Liver (tissue), 9 donors: ENCODE data around the gene SSPN. TPM values are rescaled to one million over a fixed set of nuclear protein-coding genes. Genes with fewer than 3 reads are reported as not detected.

Source experiments
- DNase-seq: peaks from one replicate; pipeline ENCODE4 v3.0.0-alpha.2; 2017; ENCODE audit warnings: low spot score
- H3K27ac ChIP-seq, 2 donors: one replicate each; pipeline ENCODE4 v1.7.0; 2013; ENCODE audit warnings: inconsistent platforms in 2 of 2, low read length in 2 of 2, control low read depth in 1 of 2, low read depth in 1 of 2, mild to moderate bottlenecking in 1 of 2
- H3K27me3 ChIP-seq, 4 donors: one replicate each; pipeline versions ENCODE4 v1.6.1 to v1.7.0; 2013; ENCODE audit warnings: low read length in 3 of 4, inconsistent platforms in 1 of 4, mild to moderate bottlenecking in 1 of 4, moderate library complexity in 1 of 4; ENCODE audit not compliant: control insufficient read depth in 4 of 4, insufficient read depth in 4 of 4
- H3K36me3 ChIP-seq, 4 donors: one replicate each; pipeline versions ENCODE4 v1.6.1 to v1.7.0; 2013; ENCODE audit warnings: low read length in 3 of 4, mild to moderate bottlenecking in 3 of 4, low read depth in 1 of 4, moderate library complexity in 1 of 4; ENCODE audit not compliant: control insufficient read depth in 4 of 4, insufficient read depth in 3 of 4
- H3K4me1 ChIP-seq, 4 donors: one replicate each; pipeline versions ENCODE4 v1.6.1 to v1.7.0; 2013; ENCODE audit warnings: low read length in 3 of 4, mild to moderate bottlenecking in 3 of 4, moderate library complexity in 1 of 4; ENCODE audit not compliant: control insufficient read depth in 4 of 4, insufficient read depth in 4 of 4
- H3K4me3 ChIP-seq, 3 donors: one replicate each; pipeline versions ENCODE4 v1.6.1 to v1.7.0; 2013; ENCODE audit warnings: low read length in 3 of 3, control low read depth in 1 of 3, low read depth in 1 of 3, mild to moderate bottlenecking in 1 of 3
- H3K9ac ChIP-seq, 2 donors: one replicate each; pipeline ENCODE4 v1.7.0; 2013; ENCODE audit warnings: low read length in 2 of 2, mild to moderate bottlenecking in 2 of 2, moderate library complexity in 2 of 2, control low read depth in 1 of 2, low read depth in 1 of 2
- H3K9me3 ChIP-seq, 4 donors: one replicate each; pipeline versions ENCODE4 v1.6.1 to v1.7.0; 2013; ENCODE audit warnings: low read length in 3 of 4; ENCODE audit not compliant: control insufficient read depth in 4 of 4
- FOXA1 ChIP-seq: IDR thresholded peaks from 2 replicates; pipeline ENCODE4 v1.6.1; 2016; ENCODE audit warnings: antibody characterized with exemption
- HNF4A ChIP-seq, 2 donors: conservative IDR thresholded peaks; 2 replicates each; pipeline ENCODE4 v1.6.1; 2016; ENCODE audit warnings: antibody characterized with exemption in 2 of 2, mild to moderate bottlenecking in 2 of 2
- HNF4G ChIP-seq: IDR thresholded peaks from 2 replicates; pipeline ENCODE4 v1.6.1; 2016; ENCODE audit warnings: antibody characterized with exemption
- JUND ChIP-seq, 2 donors: IDR thresholded peaks; 2 replicates each; pipeline ENCODE4 v1.6.1; 2016; ENCODE audit warnings: antibody characterized with exemption in 2 of 2
- MAX ChIP-seq: IDR thresholded peaks from 2 replicates; pipeline ENCODE4 v1.6.1; 2016; ENCODE audit warnings: antibody characterized with exemption
- RAD21 ChIP-seq, 2 donors: IDR thresholded peaks; 2 replicates each; pipeline ENCODE4 v1.6.1; 2016; ENCODE audit warnings: antibody characterized with exemption in 2 of 2, mild to moderate bottlenecking in 2 of 2
- RXRA ChIP-seq, 2 donors: IDR thresholded peaks; 2 replicates each; pipeline ENCODE4 v1.6.1; 2017 to 2018; ENCODE audit warnings: antibody characterized with exemption in 2 of 2, mild to moderate bottlenecking in 1 of 2
- SP1 ChIP-seq: IDR thresholded peaks from 2 replicates; pipeline ENCODE4 v1.6.1; 2018; ENCODE audit warnings: antibody characterized with exemption, mild to moderate bottlenecking
- TAF1 ChIP-seq: conservative IDR thresholded peaks from 2 replicates; pipeline ENCODE4 v1.6.1; 2016; ENCODE audit warnings: antibody characterized with exemption, mild to moderate bottlenecking
- YY1 ChIP-seq: IDR thresholded peaks from 2 replicates; pipeline ENCODE4 v1.6.1; 2016; ENCODE audit warnings: antibody characterized with exemption, mild to moderate bottlenecking
- WGBS: extraction: QIAGEN DNeasy Blood & Tissue Kit; methylation state at CpG from one replicate; pipeline ENCODE4 v1.1.7; 2013; 5-methylcytosine and 5-hydroxymethylcytosine counted together
- polyA plus RNA-seq, 2 donors: library from polyadenylated mRNA; stranded (reverse) in 1 of 2; unstranded in 1 of 2; fragments of 200-250 nt in 1 of 2; fragments of >200 nt in 1 of 2; fragmentation: Nextera tagmentation in 1 of 2; extraction: Ambion mirVana in 1 of 2; gene quantifications; one replicate each; pipeline versions ENCODE4 v1.2.1 to v1.2.3, GENCODE V29; 2013 to 2015
- total RNA-seq, 2 donors: library from RNA; depleted of rRNA; stranded (reverse); fragments of >200 nt; gene quantifications; one replicate each; pipeline ENCODE4 v1.2.3, GENCODE V29; 2014
- TF ChIP-seq, protein P1 (sequence below): IDR thresholded peaks from 2 replicates; pipeline ENCODE4 v1.6.1; 2016; ENCODE audit warnings: antibody characterized with exemption
- TF ChIP-seq, protein P2 (sequence below): IDR thresholded peaks from 2 replicates; pipeline ENCODE4 v1.6.1; 2016; ENCODE audit warnings: antibody characterized with exemption, mild to moderate bottlenecking
- TF ChIP-seq, protein P3 (sequence below): IDR thresholded peaks from 2 replicates; pipeline ENCODE4 v1.6.1; 2016; ENCODE audit warnings: antibody characterized with exemption
- donor health status: healthy.
- donor health status: healthy.
- donor health status: healthy.
- donor health status: healthy.
- donor health status: healthy.

Gene SSPN
- total and polyA plus RNA-seq, 4 donors, result 0.33 to 0.67 (median 0.46) TPM

- H3K9me3 ChIP-seq, result peaks cover 0 to 2% (median 1%) of the 10 kb centered on the region in 4 donors
- DNase-seq, result no peak
- no peaks in the 10 kb centered on the region for H3K27me3 ChIP-seq
- H3K4me3 ChIP-seq, result no peak overlapping the region
- no peaks in the 10 kb centered on the region for H3K36me3 ChIP-seq
- no peak for TF ChIP-seq JUND (IDR thresholded peaks at IDR 0.05)
- TF ChIP-seq SP1, result no peak
- TF ChIP-seq, protein P1, sequence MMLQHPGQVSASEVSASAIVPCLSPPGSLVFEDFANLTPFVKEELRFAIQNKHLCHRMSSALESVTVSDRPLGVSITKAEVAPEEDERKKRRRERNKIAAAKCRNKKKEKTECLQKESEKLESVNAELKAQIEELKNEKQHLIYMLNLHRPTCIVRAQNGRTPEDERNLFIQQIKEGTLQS, result no peak
- no peak for TF ChIP-seq RAD21 (IDR thresholded peaks at IDR 0.05)
- TF ChIP-seq HNF4G, result no peak
- no peak for TF ChIP-seq YY1
- no peak for TF ChIP-seq TAF1
- TF ChIP-seq, protein P2, sequence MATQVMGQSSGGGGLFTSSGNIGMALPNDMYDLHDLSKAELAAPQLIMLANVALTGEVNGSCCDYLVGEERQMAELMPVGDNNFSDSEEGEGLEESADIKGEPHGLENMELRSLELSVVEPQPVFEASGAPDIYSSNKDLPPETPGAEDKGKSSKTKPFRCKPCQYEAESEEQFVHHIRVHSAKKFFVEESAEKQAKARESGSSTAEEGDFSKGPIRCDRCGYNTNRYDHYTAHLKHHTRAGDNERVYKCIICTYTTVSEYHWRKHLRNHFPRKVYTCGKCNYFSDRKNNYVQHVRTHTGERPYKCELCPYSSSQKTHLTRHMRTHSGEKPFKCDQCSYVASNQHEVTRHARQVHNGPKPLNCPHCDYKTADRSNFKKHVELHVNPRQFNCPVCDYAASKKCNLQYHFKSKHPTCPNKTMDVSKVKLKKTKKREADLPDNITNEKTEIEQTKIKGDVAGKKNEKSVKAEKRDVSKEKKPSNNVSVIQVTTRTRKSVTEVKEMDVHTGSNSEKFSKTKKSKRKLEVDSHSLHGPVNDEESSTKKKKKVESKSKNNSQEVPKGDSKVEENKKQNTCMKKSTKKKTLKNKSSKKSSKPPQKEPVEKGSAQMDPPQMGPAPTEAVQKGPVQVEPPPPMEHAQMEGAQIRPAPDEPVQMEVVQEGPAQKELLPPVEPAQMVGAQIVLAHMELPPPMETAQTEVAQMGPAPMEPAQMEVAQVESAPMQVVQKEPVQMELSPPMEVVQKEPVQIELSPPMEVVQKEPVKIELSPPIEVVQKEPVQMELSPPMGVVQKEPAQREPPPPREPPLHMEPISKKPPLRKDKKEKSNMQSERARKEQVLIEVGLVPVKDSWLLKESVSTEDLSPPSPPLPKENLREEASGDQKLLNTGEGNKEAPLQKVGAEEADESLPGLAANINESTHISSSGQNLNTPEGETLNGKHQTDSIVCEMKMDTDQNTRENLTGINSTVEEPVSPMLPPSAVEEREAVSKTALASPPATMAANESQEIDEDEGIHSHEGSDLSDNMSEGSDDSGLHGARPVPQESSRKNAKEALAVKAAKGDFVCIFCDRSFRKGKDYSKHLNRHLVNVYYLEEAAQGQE, result no peak
- TF ChIP-seq HNF4A (conservative IDR thresholded peaks at IDR 0.05), result no peak
- TF ChIP-seq RXRA (IDR thresholded peaks at IDR 0.05), result no peak
- TF ChIP-seq, protein P3, sequence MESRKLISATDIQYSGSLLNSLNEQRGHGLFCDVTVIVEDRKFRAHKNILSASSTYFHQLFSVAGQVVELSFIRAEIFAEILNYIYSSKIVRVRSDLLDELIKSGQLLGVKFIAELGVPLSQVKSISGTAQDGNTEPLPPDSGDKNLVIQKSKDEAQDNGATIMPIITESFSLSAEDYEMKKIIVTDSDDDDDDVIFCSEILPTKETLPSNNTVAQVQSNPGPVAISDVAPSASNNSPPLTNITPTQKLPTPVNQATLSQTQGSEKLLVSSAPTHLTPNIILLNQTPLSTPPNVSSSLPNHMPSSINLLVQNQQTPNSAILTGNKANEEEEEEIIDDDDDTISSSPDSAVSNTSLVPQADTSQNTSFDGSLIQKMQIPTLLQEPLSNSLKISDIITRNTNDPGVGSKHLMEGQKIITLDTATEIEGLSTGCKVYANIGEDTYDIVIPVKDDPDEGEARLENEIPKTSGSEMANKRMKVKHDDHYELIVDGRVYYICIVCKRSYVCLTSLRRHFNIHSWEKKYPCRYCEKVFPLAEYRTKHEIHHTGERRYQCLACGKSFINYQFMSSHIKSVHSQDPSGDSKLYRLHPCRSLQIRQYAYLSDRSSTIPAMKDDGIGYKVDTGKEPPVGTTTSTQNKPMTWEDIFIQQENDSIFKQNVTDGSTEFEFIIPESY, result no peak
- TF ChIP-seq FOXA1, result no peak
- 44% methylated on average over 1 of the region's 1 CpG for WGBS
- H3K4me1 ChIP-seq, result no peaks in the 10 kb centered on the region
- H3K9ac ChIP-seq, result no peak overlapping the region
- no peak overlapping the region for H3K27ac ChIP-seq
Observed at GRCh38 chr12:26188127-26188526, 7.2 kb upstream of the SSPN start.

DNA sequence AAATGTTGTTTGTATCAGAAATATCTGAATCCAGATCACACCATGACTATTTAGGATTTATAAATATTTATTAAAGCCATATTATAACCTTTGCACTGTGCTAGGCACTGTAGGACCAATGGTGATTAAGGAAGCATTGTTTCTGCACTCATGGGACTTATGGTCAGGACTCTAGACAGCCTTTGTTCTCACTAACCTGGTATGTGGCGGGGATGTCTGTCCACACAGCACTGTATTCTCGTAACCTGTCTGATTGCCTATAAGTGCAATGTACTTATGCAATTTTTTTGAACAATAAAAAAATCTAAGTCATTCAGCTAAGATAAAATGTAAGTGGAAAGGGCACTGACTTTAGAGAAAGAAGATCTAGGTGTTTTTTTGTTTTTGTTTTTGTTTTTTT, 6.7 kb upstream of the SSPN start:
- Histone ChIP-seq H3K4me3 (no peak overlapping the region), H3K36me3 (no peaks in the 10 kb centered on the region), H3K27ac (no peak overlapping the region), H3K4me1 (no peaks in the 10 kb centered on the region), H3K9me3 (peaks cover 0 to 2% (median 1%) of the 10 kb centered on the region in 4 donors), H3K27me3 (no peaks in the 10 kb centered on the region), H3K9ac (no peak overlapping the region)
- TF ChIP-seq MAX, result no peak
- TF ChIP-seq, protein P3, result no peak
- TF ChIP-seq TAF1, result no peak
- WGBS, result 94% methylated on average over 2 of the region's 2 CpGs
- no peak for DNase-seq
